Measurements from ENCODE around the gene NPFFR1. TPM values are rescaled to one million over a fixed set of nuclear protein-coding genes. Genes with fewer than 3 reads are reported as not detected.
"Not testable (repeated sequence)": the region's sequence is repeated elsewhere in the genome, so short reads cannot be mapped to it uniquely, and the experiment has no call there.

NPFFR1 gene
- total and polyA plus RNA-seq, 9 donors: 0.02 to 0.14 (median 0.05) TPM; not detected in 1

DNA sequence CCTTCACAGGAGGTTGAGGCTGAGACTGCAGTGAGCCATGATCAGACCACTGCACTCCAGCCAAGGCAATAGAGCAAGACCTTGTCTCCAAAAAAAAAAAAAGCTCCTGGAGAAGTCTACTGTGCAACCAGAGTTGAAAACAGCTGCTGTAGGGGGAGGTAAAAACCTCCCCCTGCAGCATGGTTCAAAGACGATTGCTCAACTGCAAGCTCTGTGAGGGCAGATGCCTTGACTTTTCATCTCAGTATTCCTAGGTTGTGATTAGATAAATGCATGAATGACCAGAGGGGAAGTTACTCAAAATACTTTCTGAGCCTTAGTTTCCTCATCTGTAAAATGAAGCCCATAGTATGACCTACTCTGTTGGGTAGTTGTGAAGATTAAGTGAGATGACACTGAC is 25.6 kb downstream of the NPFFR1 start:
- Histone ChIP-seq H3K36me3 (ENCODE audit: control insufficient read depth, insufficient read depth, low read length) (no peaks in the 10 kb centered on the region), H3K27ac (ENCODE audit: low read length) (no peak overlapping the region), H3K27me3 (ENCODE audit: control insufficient read depth, insufficient read depth, low read length) (peaks cover 54% of the 10 kb centered on the region), H3K4me1 (ENCODE audit: control insufficient read depth, insufficient read depth, low read length) (peaks cover 5% of the 10 kb centered on the region), H3K9me3 (replicated peaks; ENCODE audit: control insufficient read depth, low read depth, low read length) (peaks cover 4% of the 10 kb centered on the region), H3K4me3 (ENCODE audit: low read length) (no peak overlapping the region)
- no CpG with 5 or more reads among the region's 1 CpG for WGBS (ENCODE audit: insufficient coverage)
- no peak for DNase-seq

DNA sequence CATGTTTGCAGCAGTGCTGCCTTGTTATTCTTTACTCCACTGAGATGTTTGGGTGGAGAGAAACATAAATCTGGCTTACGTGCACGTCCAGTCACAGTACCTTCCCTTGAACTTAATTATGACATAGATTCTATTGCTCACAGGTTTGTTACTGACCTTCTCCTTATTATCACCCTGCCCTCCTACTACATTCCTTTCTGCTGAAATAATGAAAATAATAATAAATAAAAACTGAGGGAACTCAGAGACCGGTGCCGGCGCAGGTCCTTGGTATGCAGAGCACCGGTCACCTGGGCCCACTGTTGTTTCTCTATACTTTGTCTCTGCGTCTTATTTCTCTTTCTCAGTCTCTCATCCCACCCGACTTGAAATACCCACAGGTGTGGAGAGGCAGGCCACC is 26.0 kb downstream of the NPFFR1 start:
- not testable (repeated sequence) for H3K4me3 ChIP-seq (ENCODE audit: low read length); DNase-seq; H3K27ac ChIP-seq (ENCODE audit: low read length); H3K4me1 ChIP-seq (ENCODE audit: control insufficient read depth, insufficient read depth, low read length); H3K36me3 ChIP-seq (ENCODE audit: control insufficient read depth, insufficient read depth, low read length); H3K9me3 ChIP-seq (replicated peaks; ENCODE audit: control insufficient read depth, low read depth, low read length)
- 92% methylated on average over 5 of the region's 8 CpGs for WGBS (ENCODE audit: insufficient coverage)
- peaks cover 57% of the 10 kb centered on the region for H3K27me3 ChIP-seq (ENCODE audit: control insufficient read depth, insufficient read depth, low read length)

DNA sequence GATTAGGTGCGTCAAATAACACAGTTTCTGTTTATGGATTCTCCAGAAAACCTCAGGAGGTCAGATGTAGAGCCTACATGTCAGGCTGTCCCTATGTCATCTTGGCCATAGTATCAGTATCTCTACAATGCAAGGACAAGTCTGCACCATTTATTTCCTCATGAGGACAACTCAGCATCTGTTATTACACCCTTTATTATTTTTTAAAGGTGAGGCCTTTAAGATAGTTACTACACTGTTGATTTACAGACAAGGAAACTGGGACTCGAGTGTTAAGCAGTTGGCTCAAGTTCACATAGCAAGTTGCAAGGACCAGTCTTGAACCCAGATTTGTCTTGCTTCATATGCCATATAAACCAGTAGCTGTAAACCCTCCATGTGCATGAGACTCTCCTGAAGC is 27.3 kb downstream of the NPFFR1 start:
- Histone ChIP-seq H3K4me1 (ENCODE audit: control insufficient read depth, insufficient read depth, low read length) (peaks cover 5% of the 10 kb centered on the region), H3K27me3 (ENCODE audit: control insufficient read depth, insufficient read depth, low read length) (peaks cover 55% of the 10 kb centered on the region), H3K9me3 (replicated peaks; ENCODE audit: control insufficient read depth, low read depth, low read length) (peaks cover 4% of the 10 kb centered on the region), H3K4me3 (ENCODE audit: low read length) (no peak overlapping the region), H3K36me3 (ENCODE audit: control insufficient read depth, insufficient read depth, low read length) (no peaks in the 10 kb centered on the region), H3K27ac (ENCODE audit: low read length) (no peak overlapping the region)
- DNase-seq: no peak
- 91% methylated on average over 1 of the region's 2 CpGs for WGBS (ENCODE audit: insufficient coverage)

DNA sequence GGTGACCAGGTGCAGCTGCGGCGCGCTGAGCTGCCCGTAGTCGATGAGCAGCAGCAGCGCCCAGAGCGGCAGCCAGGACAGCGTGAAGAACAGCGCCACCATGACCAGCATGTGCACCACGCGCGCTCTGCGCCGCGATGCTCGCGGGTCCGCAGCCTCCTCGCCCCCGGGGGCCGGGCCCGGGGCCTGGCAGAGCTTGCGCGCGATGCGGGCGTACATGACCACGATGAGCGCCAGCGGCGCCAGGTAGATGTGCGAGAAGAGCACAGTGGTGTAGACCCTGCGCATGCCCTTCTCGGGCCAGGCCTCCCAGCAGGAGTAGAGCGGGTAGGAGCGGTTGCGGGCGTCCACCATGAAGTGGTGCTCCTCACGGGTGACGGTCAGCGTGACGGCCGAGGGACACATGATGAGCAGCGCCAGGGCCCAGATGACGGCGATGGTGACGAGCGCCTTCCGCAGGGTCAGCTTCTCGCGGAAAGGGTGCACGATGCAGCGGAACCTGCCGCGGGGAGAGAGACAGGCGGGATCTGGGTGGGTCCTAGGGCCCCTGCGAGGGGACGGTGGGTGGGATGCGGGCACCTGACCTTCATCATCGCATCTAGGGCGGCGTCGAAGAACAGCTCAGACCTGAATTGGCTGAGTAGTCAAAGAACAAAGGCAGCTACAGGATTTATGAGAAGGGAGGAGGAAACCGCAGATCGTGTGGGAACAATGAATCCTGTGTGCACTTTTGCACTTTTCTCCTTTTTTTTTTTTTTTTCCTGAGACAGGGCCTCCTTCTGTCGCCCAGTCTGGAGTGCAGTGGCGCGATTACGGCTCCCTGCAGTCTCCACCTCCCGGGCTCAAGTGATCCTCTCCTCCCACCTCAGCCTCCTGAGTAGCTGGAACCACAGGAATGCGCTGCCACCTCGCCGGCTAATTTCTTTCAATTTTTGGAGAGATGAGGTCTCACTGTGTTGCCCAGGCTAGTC is 28.2 kb downstream of the NPFFR1 start:
- Histone ChIP-seq H3K27ac (ENCODE audit: low read length) (no peak overlapping the region), H3K27me3 (ENCODE audit: control insufficient read depth, insufficient read depth, low read length) (peaks cover 51% of the 10 kb centered on the region), H3K36me3 (ENCODE audit: control insufficient read depth, insufficient read depth, low read length) (no peaks in the 10 kb centered on the region), H3K4me1 (ENCODE audit: control insufficient read depth, insufficient read depth, low read length) (peaks cover 5% of the 10 kb centered on the region), H3K4me3 (ENCODE audit: low read length) (no peak overlapping the region), H3K9me3 (replicated peaks; ENCODE audit: control insufficient read depth, low read depth, low read length) (no peaks in the 10 kb centered on the region)
- peak; percentile 25 for DNase-seq
- WGBS (ENCODE audit: insufficient coverage): 5% methylated on average over 62 of the region's 73 CpGs

DNA sequence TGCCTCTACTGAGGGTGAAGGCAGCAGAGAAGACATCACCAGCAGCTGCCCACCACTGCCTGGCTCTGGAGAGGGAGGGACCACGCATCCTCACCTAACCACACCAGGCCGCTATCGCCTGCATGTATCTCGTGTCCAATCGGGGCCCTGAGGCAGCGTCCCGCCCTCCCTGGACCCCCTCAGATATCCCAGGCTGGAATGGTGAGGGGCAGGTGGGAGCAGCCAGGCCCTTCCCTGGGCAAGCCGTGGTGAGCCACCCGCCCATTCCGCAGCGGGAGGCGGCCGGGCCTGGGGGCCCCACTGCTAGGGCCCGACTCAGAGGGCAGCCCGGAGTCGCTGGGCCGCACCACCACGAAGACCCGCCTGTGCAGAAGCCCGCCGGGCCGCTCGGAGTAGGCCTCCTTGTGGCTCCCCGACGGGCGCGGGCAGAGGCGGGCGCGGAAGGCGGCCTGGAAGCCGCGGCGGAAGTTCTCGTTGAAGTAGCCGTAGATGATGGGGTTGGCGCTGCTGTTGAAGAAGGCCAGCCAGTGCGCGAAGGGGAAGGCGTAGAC is 29.0 kb downstream of the NPFFR1 start:
- no peak for DNase-seq
- H3K36me3 ChIP-seq (ENCODE audit: control insufficient read depth, insufficient read depth, low read length): no peaks in the 10 kb centered on the region
- H3K27ac ChIP-seq (ENCODE audit: low read length): no peak overlapping the region
- no peaks in the 10 kb centered on the region for H3K9me3 ChIP-seq (replicated peaks; ENCODE audit: control insufficient read depth, low read depth, low read length)
- 27% methylated on average over 33 of the region's 40 CpGs for WGBS (ENCODE audit: insufficient coverage)
- H3K4me1 ChIP-seq (ENCODE audit: control insufficient read depth, insufficient read depth, low read length): peaks cover 5% of the 10 kb centered on the region
- H3K27me3 ChIP-seq (ENCODE audit: control insufficient read depth, insufficient read depth, low read length): peaks cover 47% of the 10 kb centered on the region
- no peak overlapping the region for H3K4me3 ChIP-seq (ENCODE audit: low read length)

DNA sequence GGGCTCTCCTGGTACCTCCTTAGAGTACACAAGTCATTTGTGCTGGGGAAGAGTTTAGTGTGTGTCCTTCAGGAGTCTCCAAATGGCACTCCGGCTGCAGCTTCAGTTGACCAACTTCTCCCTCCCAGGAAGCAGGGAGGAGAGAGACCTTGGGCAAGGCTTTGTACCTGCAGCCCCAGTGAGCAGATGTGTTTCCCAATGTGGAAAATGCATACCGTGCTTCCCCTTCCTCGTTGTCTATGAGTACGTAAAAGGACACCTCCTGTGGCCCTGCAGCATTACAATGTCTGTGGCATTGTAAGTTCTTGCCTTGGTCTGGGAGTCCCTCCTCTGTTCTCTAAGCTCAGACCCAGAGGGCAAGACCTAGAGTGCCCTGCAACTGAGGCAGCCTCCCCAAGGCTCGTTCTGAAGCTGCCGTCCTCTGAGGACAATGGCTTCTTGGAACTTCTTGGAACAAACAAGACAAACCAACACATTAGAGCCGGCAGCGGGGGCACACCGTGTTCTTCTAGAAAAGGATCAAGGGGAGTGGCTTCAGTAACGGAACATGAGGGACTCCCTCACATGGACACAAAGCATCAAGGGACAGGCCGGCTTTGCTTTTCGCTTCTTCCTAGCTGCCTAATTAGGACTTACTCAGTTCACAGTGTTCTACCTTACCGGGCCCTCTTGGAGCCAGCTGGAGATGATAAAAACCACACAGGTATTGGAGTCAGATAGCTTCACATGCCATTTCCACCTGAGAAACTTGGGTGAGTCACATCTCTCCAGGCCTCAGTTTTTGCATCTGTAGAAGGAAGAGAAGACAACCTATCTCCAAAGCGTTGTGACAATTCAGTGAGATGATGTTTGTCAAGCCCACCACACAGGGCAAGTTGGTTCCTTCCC is 29.7 kb downstream of the NPFFR1 start:
- 79% methylated on average over 12 of the region's 14 CpGs for WGBS (ENCODE audit: insufficient coverage)
- H3K27me3 ChIP-seq (ENCODE audit: control insufficient read depth, insufficient read depth, low read length): peaks cover 45% of the 10 kb centered on the region
- H3K4me1 ChIP-seq (ENCODE audit: control insufficient read depth, insufficient read depth, low read length): peaks cover 5% of the 10 kb centered on the region
- no peak overlapping the region for H3K27ac ChIP-seq (ENCODE audit: low read length)
- no peak overlapping the region for H3K4me3 ChIP-seq (ENCODE audit: low read length)
- H3K36me3 ChIP-seq (ENCODE audit: control insufficient read depth, insufficient read depth, low read length): no peaks in the 10 kb centered on the region
- no peaks in the 10 kb centered on the region for H3K9me3 ChIP-seq (replicated peaks; ENCODE audit: control insufficient read depth, low read depth, low read length)
- DNase-seq: no peak

DNA sequence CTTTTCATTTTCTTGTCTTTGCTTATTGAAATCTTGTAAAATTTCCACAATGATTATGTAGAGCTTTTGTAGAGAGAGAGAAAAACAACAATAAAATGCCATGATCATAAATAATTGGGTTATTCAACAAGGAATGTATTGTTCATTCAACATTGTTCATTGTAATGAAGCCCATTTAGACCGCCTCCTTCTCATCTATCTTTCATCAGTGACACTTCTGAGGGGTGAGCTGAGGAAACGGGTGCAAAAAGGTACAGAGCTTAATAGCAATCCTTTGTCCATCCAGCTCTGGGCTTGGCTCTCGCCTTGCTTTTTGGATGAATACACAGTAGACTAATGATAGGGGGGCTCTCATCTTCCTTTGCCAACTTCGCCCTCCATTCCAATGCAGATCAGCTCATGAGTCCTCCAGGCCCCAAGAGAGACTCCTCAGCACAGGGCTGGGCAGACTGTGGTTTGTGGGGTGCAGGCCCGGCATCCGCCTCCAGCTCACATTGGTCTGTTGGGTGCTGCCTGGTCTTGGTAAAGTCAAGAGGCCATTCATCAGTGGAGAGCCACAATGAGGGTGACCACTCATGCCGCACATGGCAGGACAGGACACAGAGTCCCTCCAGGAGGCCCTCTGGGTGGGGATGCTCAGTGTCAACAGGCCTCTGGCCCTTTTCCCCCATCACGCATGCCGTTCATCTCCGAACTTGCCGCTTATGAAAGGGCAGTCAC is 32.7 kb downstream of the NPFFR1 start:
- no peak for DNase-seq
- Histone ChIP-seq H3K36me3 (ENCODE audit: control insufficient read depth, insufficient read depth, low read length) (no peaks in the 10 kb centered on the region), H3K27me3 (ENCODE audit: control insufficient read depth, insufficient read depth, low read length) (peaks cover 41% of the 10 kb centered on the region), H3K4me3 (ENCODE audit: low read length) (no peak overlapping the region), H3K27ac (ENCODE audit: low read length) (no peak overlapping the region), H3K4me1 (ENCODE audit: control insufficient read depth, insufficient read depth, low read length) (peaks cover 5% of the 10 kb centered on the region), H3K9me3 (replicated peaks; ENCODE audit: control insufficient read depth, low read depth, low read length) (no peaks in the 10 kb centered on the region)
- WGBS (ENCODE audit: insufficient coverage): 94% methylated on average over 6 of the region's 11 CpGs

DNA sequence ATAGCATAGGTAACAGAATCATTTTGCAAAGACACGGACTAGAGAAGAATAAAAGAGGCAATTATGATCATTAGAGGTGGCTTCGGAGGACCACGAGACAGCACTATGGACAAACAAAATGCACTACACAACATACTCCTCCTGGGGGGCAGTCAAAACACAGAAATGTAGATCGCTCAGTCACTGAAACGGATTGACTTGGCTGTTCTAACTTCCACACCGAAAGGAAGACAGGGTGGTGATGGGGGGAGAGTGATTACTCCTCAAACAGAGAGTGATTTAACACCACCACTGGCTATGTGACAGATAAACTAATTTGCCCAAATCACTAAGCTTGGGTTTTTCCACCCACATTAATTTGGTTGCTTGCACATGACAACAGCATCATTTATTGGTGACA is 36.4 kb downstream of the NPFFR1 start:
- peaks cover 13% of the 10 kb centered on the region for H3K27me3 ChIP-seq (ENCODE audit: control insufficient read depth, insufficient read depth, low read length)
- WGBS (ENCODE audit: insufficient coverage): no CpG with 5 or more reads among the region's 6 CpGs
- DNase-seq: no peak

DNA sequence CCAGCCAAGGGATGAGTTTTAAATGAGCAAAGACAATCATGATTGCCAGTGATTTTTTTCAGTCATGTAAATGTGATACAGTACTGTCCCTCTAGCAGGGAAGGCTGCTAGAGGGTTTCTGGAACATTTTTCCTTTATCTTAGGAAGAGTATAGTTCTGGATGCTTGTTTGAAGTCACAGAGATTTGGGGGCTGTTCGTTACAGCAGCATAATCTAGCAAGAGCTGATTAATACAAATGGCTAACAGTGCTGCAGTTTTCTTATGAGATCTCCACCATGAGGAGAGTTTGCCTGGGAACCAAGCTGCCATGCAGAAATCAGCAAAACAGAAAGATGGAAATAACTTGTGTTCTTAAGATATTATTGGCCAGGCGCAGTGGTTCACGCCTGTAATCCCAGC is 42.7 kb downstream of the NPFFR1 start:
- H3K4me3 ChIP-seq (ENCODE audit: low read length): no peak overlapping the region
- DNase-seq: no peak
- no peaks in the 10 kb centered on the region for H3K4me1 ChIP-seq (ENCODE audit: control insufficient read depth, insufficient read depth, low read length)
- H3K9me3 ChIP-seq (replicated peaks; ENCODE audit: control insufficient read depth, low read depth, low read length): no peaks in the 10 kb centered on the region
- H3K27me3 ChIP-seq (ENCODE audit: control insufficient read depth, insufficient read depth, low read length): peaks cover 7% of the 10 kb centered on the region
- H3K36me3 ChIP-seq (ENCODE audit: control insufficient read depth, insufficient read depth, low read length): no peaks in the 10 kb centered on the region
- WGBS (ENCODE audit: insufficient coverage): 87% methylated on average over 3 of the region's 3 CpGs
- H3K27ac ChIP-seq (ENCODE audit: low read length): no peak overlapping the region

More for the DNA sequence above, 36.4 kb downstream of the NPFFR1 start:
- H3K4me3 ChIP-seq (ENCODE audit: low read length): no peak overlapping the region
- no peaks in the 10 kb centered on the region for H3K4me1 ChIP-seq (ENCODE audit: control insufficient read depth, insufficient read depth, low read length)
- H3K36me3 ChIP-seq (ENCODE audit: control insufficient read depth, insufficient read depth, low read length): no peaks in the 10 kb centered on the region
- no peak overlapping the region for H3K27ac ChIP-seq (ENCODE audit: low read length)
- H3K9me3 ChIP-seq (replicated peaks; ENCODE audit: control insufficient read depth, low read depth, low read length): no peaks in the 10 kb centered on the region
